Measurements from ENCODE around the gene FAM81A.
"Not testable (repeated sequence)": the region's sequence is repeated elsewhere in the genome, so short reads cannot be mapped to it uniquely, and the experiment has no call there.

The FAM81A gene

DNA sequence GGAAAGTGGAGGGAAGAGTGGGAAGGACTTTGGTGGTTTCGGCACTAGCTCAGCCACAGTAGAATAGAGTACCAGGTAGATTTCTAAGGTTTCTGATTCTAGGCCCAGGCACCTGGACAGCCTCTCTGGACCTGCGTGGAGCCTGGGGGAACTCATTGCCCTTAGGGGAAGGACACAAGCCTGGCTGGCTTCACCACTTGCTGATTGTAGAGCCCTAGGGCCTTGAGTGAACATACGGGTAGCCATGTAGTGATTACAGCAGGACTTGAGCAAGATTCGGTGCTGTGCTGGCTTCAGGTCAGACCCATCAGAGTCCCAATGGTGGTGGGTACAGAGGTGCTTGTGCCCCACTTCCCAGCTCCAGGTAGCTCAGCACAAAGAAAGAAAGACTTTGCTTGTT is 47.0 kb downstream of the FAM81A start:
- Histone ChIP-seq H3K27ac (no peak overlapping the region), H3K4me3 (no peak overlapping the region)
- TF ChIP-seq CTCF (IDR thresholded peaks at IDR 0.05) = no peak
- DNase-seq (ENCODE audit: low spot score) = no peak

- not testable (repeated sequence) for DNase-seq (ENCODE audit: low spot score); H3K27ac ChIP-seq; H3K4me3 ChIP-seq
Observed at GRCh38 chr15:59489485-59489884, 51.5 kb downstream of the FAM81A start.

DNA sequence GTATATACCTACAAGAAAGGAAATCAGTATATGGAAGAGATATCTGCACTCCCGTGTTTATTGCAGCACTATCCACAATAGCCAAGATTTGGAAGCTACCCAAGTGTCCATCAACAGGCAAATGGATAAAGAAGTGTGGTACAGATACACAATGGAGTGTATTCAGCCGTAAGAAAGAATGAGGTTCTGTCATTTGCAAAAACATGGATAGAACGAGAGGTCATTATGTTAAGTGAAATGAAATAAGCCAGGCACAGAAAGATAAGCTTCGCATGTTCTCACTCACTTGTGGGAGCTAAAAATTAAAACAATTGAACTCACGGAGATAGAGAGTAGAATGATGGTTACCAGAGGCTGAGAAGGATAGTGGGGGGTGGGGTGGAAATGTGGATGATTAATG is 53.1 kb downstream of the FAM81A start:
- no peak overlapping the region for H3K27ac ChIP-seq
- TF ChIP-seq CTCF (IDR thresholded peaks at IDR 0.05) = no peak
- no peak for DNase-seq (ENCODE audit: low spot score)
- no peak overlapping the region for H3K4me3 ChIP-seq

GRCh38 chr15:59492389-59493377 is 54.7 kb downstream of the FAM81A start:
- peak; percentile 60 for TF ChIP-seq CTCF (IDR thresholded peaks at IDR 0.05)
- DNase-seq (ENCODE audit: low spot score) = peak; percentile 76
- H3K27ac ChIP-seq = no peak overlapping the region
- H3K4me3 ChIP-seq = peak overlapping the region; percentile 7

- no peak overlapping the region for H3K4me3 ChIP-seq
- no peak for TF ChIP-seq CTCF (IDR thresholded peaks at IDR 0.05)
- no peak overlapping the region for H3K27ac ChIP-seq
- no peak for DNase-seq (ENCODE audit: low spot score)
Observed at GRCh38 chr15:59501597-59501996, 63.6 kb downstream of the FAM81A start.

GRCh38 chr15:59515190-59515589 is 77.2 kb downstream of the FAM81A start:
- DNase-seq (ENCODE audit: low spot score) = no peak
- Histone ChIP-seq H3K4me3 (no peak overlapping the region), H3K27ac (no peak overlapping the region)
- no peak for TF ChIP-seq CTCF (IDR thresholded peaks at IDR 0.05)

DNA sequence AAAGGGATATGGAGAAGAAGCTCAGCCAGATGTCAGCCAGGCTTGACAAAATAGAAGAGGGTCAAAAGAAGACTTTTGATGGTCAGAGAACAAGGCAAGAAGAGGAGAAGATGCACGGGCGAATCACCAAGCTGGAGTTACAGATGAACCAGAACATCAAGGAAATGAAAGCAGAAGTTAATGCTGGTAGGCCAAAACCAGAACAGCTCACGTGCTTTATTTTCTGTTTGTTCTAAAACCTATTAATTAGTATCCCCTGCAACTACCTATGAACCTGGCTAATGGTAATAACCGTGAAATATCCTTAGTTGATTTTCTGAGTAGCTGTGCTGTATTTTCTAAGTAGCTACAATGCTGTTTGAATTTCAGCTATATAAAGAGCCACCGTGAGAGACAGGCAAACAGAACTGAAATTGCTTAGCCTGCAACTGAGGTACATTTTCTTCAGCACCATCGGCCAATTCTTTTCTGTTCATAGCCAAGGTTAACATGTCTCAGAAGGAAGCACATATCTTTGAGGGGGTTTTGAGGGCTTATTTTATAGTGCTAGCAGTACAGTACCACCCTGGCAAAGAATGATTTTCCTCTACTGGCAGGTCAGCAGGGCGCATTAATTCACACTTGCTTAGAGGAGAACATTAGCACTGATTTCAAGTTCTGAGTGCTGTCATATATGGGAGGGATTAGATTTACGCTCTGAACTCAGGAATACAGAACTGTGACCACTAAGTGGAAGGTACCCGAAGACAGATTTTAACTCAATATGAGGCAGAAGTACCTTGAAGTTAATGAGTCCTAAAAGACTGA is 78.9 kb downstream of the FAM81A start:
- no peak for TF ChIP-seq CTCF (IDR thresholded peaks at IDR 0.05)
- no peak for DNase-seq (ENCODE audit: low spot score)
- H3K4me3 ChIP-seq = no peak overlapping the region
- H3K27ac ChIP-seq = no peak overlapping the region

All from coronary artery (tissue), 2 donors.